ENCODE results near the gene PTPRJ. TPM values are rescaled to one million over a fixed set of nuclear protein-coding genes. Genes with fewer than 3 reads are reported as not detected.

Gene PTPRJ
- 5.9 and 6.4 TPM in 2 replicates for total RNA-seq

DNA sequence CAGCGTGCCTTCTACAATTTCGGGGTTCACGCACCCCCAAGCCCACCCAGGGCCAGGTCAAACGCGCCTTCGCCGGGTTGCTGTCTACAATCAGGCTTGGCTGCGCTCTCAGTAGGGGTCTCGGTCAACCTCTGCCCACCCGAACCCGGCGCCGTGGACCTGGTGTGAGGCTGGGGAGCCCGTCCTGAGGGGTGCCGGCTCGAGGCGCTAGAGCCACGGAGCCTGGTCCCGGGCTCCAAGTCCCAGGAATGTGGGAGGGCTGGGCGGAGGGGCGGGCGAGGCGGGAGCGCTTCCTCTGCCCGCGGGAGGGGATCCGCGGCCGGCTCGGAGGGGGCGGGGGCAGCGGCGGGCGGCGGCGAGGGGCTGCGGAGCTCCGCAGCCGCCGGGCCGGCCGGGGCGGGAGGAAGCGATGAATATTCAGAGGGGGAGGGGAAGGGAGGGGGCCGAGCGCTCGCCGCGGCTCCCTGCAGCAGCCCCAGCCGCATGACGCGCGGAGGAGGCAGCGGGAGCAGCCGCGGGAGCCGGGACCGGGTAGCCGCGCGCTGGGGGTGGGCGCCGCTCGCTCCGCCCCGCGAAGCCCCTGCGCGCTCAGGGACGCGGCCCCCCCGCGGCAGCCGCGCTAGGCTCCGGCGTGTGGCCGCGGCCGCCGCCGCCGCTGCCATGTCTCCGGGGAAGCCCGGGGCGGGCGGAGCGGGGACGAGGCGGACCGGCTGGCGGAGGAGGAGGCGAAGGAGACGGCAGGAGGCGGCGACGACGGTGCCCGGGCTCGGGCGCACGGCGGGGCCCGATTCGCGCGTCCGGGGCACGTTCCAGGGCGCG, at the start of gene PTPRJ:
TSS of gene PTPRJ (plus strand) at position 472 of the 819 bp plus-strand sequence. CDS start 354 bp downstream, outside the sequence.

DNA sequence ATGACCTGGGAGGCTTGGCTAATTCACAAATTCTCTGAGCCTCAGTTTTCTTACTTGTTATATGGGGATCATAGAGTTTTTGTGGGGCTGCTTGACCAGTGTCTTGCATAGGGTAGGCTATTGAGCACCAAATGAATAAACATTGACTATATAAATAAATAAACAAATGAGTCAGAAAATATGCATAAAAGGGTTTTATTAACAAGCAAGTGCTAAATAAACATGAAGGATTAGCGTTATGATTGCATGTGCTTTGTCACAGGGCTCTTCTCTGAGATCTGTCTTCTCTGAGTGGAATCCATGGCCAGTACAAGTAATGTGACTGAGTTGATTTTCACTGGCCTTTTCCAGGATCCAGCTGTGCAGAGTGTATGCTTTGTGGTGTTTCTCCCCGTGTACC, 236.2 kb downstream of the PTPRJ start, which contains the start of gene OR4B1:
TSS of gene OR4B1 (plus strand) at position 301 of the 400 bp plus-strand sequence. CDS start at position 301, 0 bp downstream.

Other genes starting within 250 kb of the PTPRJ start
- gene FNBP4, start 213.2 kb upstream of the PTPRJ start, total RNA-seq = 29.3 and 39.2 TPM in 2 replicates
- gene NUP160, start 132.2 kb upstream of the PTPRJ start, total RNA-seq = 12.0 and 12.4 TPM in 2 replicates
- gene OR4B1, start 236.3 kb downstream of the PTPRJ start, total RNA-seq = not detected in 2 replicates

Data from bronchus fibroblast of lung (primary cell).